IMR-90 (cell line): ENCODE measurements around the gene SLC13A5. TPM values are rescaled to one million over a fixed set of nuclear protein-coding genes. Genes with fewer than 3 reads are reported as not detected.

Experiments
- ATAC-seq: fragments of 200-7000 bp; cut with Tn5 transposase; 2 replicates; pipeline ENCODE4 v1.9.1; 2020; ENCODE audit warnings: low read depth, mild to moderate bottlenecking, moderate library complexity
- BruUV-seq: library from RNA; stranded (reverse); fragments of 400-500 nt; replicated peaks from 2 replicates; lab custom pipeline; 2021; lab: Mats Ljungman, UMichigan
- CTCF ChIA-PET: fragments of 300-600 bp; formaldehyde crosslinking; extraction: SDS; loops from one replicate; lab custom pipeline; 2021; ENCODE audit warnings: antibody characterized with exemption; lab: Yijun Ruan, JAX
- POLR2A ChIA-PET: fragments of 300-600 bp; sonication (Branson Sonifier 250); formaldehyde crosslinking; loops from one replicate; lab custom pipeline; 2022; ENCODE audit warnings: antibody characterized with exemption; ENCODE audit not compliant: unreplicated experiment; lab: Charles Lee
- DNase-seq: peaks from one replicate; pipeline ENCODE4 v3.0.0; 2013
- H2AFZ ChIP-seq: replicated peaks from 2 replicates; pipeline ENCODE3; 2013; ENCODE audit warnings: low read length, mild to moderate bottlenecking; ENCODE audit not compliant: poor library complexity
- H2AK5ac ChIP-seq: 2 replicates; pipeline ENCODE4 v1.6.1; 2013; ENCODE audit warnings: low read depth, low read length, inconsistent platforms
- H2AK9ac ChIP-seq: replicated peaks from 2 replicates; pipeline ENCODE3; 2013; ENCODE audit warnings: mild to moderate bottlenecking, low read depth, low read length, moderate library complexity; ENCODE audit not compliant: poor library complexity
- H2BK120ac ChIP-seq: 2 replicates; pipeline ENCODE4 v1.6.1; 2013; ENCODE audit warnings: low read depth, low read length, inconsistent platforms
- H2BK15ac ChIP-seq: 3 replicates; pipeline ENCODE4 v1.6.1; 2013; ENCODE audit warnings: low read depth, low read length, inconsistent platforms
- H2BK20ac ChIP-seq: 2 replicates; pipeline ENCODE4 v1.6.1; 2013; ENCODE audit warnings: low read depth, mild to moderate bottlenecking, inconsistent platforms, low read length, moderate library complexity
- H2BK5ac ChIP-seq: 2 replicates; pipeline ENCODE4 v1.6.1; 2013; ENCODE audit warnings: mild to moderate bottlenecking, low read depth, low read length, inconsistent platforms; ENCODE audit not compliant: poor library complexity, severe bottlenecking
- H3K14ac ChIP-seq: replicated peaks from 2 replicates; pipeline ENCODE4 v1.6.1; 2013; ENCODE audit warnings: low read depth, low read length, inconsistent platforms
- H3K18ac ChIP-seq: 2 replicates; pipeline ENCODE4 v1.6.1; 2013; ENCODE audit warnings: low read depth, low read length, control low read depth
- H3K23ac ChIP-seq: 2 replicates; pipeline ENCODE4 v1.6.1; 2013; ENCODE audit warnings: low read depth, low read length, inconsistent platforms
- H3K27ac ChIP-seq: 2 replicates; pipeline ENCODE4 v1.5.1; 2013; ENCODE audit warnings: mild to moderate bottlenecking, control low read depth, low read length; ENCODE audit not compliant: insufficient read depth
- H3K27me3 ChIP-seq: 2 replicates; pipeline ENCODE4 v1.6.1; 2013; ENCODE audit warnings: low read length; ENCODE audit not compliant: control insufficient read depth, insufficient read depth
- H3K36me3 ChIP-seq: 2 replicates; pipeline ENCODE4 v1.6.1; 2013; ENCODE audit warnings: low read length, mixed read lengths; ENCODE audit not compliant: control insufficient read depth, insufficient read depth
- H3K4ac ChIP-seq: 2 replicates; pipeline ENCODE4 v1.6.1; 2013; ENCODE audit warnings: low read depth, low read length, inconsistent platforms
- H3K4me1 ChIP-seq: 2 replicates; pipeline ENCODE4 v1.6.1; 2013; ENCODE audit warnings: low read length, mixed read lengths; ENCODE audit not compliant: control insufficient read depth, insufficient read depth
- H3K4me2 ChIP-seq: 2 replicates; pipeline ENCODE4 v1.6.1; 2013; ENCODE audit warnings: low read depth, mild to moderate bottlenecking, control low read depth, low read length, moderate library complexity
- H3K4me3 ChIP-seq: 2 replicates; pipeline ENCODE4 v1.5.1; 2013; ENCODE audit warnings: low read depth, mild to moderate bottlenecking, control low read depth, low read length, moderate library complexity; ENCODE audit not compliant: insufficient read depth
- H3K56ac ChIP-seq: 2 replicates; pipeline ENCODE4 v1.6.1; 2013; ENCODE audit warnings: low read length, inconsistent platforms; ENCODE audit not compliant: insufficient read depth; ENCODE audit errors: extremely low read depth
- H3K79me1 ChIP-seq, 2 experiments: 2 replicates each; pipeline ENCODE4 v1.6.1; 2013; ENCODE audit warnings: low read length in 2 of 2, inconsistent platforms in 1 of 2, low read depth in 1 of 2
- H3K9ac ChIP-seq: 2 replicates; pipeline ENCODE4 v1.6.1; 2013; ENCODE audit warnings: low read depth, low read length, control low read depth
- H3K9me1 ChIP-seq: 2 replicates; pipeline ENCODE4 v1.6.1; 2013; ENCODE audit warnings: low read length, inconsistent platforms; ENCODE audit not compliant: insufficient read depth
- H3K9me3 ChIP-seq: 2 replicates; pipeline ENCODE4 v1.6.1; 2013; ENCODE audit warnings: low read length; ENCODE audit not compliant: control insufficient read depth, insufficient read depth
- H4K20me1 ChIP-seq: 2 replicates; pipeline ENCODE4 v1.6.1; 2013; ENCODE audit warnings: low read length, inconsistent platforms; ENCODE audit not compliant: insufficient read depth
- H4K5ac ChIP-seq: 2 replicates; pipeline ENCODE4 v1.6.1; 2013; ENCODE audit warnings: mild to moderate bottlenecking, low read depth, low read length, control low read depth
- H4K8ac ChIP-seq, 2 experiments: 2 replicates each; pipeline ENCODE4 v1.6.1; 2013; ENCODE audit warnings: low read depth in 2 of 2, low read length in 2 of 2, control low read depth in 1 of 2, inconsistent platforms in 1 of 2
- H4K91ac ChIP-seq: 2 replicates; pipeline ENCODE4 v1.6.1; 2013; ENCODE audit warnings: low read depth, low read length, inconsistent platforms; ENCODE audit not compliant: insufficient read depth
- MXI1 ChIP-seq: IDR thresholded peaks from 2 replicates; pipeline ENCODE4 v1.6.1; 2012; ENCODE audit warnings: low read depth, mild to moderate bottlenecking, low read length, moderate library complexity, borderline replicate concordance
- WGBS, 2 experiments: methylation state at CpG; one replicate each; pipeline versions ENCODE4 v1.1.5 to v1.1.7; 2013; ENCODE audit warnings: missing lambda C conversion rate in 2 of 2; ENCODE audit not compliant: insufficient read length in 1 of 2; ENCODE audit errors: extremely low coverage in 2 of 2; 5-methylcytosine and 5-hydroxymethylcytosine counted together
- dilution Hi-C: fragments of 300-500 bp; cut with HindIII; formaldehyde crosslinking; loops from one replicate; pipeline ENCODE4 v1.14.3; 2018; ENCODE audit warnings: low sequenced_read_pairs; ENCODE audit not compliant: unreplicated experiment
- in situ Hi-C: fragments of 300-500 bp; cut with MboI; formaldehyde crosslinking; loops from 3 replicates; pipeline ENCODE4 v1.14.3; 2019; ENCODE audit warnings: low sequenced_read_pairs, inconsistent platforms, mixed read lengths
- intact Hi-C: fragments of 100-400 bp; cut with micrococcal nuclease; formaldehyde crosslinking; loops from 2 replicates; pipeline ENCODE4 v1.10.0; 2022
- polyA plus RNA-seq, 3 experiments: library from polyadenylated mRNA; depleted of rRNA; stranded (reverse); fragments of >200 nt; gene quantifications; 2 replicates each; pipeline ENCODE4 v1.2.3, GENCODE V29; 2012; ENCODE audit warnings: low replicate concordance in 1 of 3
- total RNA-seq: library from RNA; depleted of rRNA; stranded (reverse); fragments of >200 nt; gene quantifications from 2 replicates; pipeline ENCODE4 v1.2.3, GENCODE V29; 2012
- TF ChIP-seq, protein P1 (sequence below): conservative IDR thresholded peaks from 2 replicates; pipeline ENCODE4 v1.5.1; 2012; ENCODE audit warnings: mild to moderate bottlenecking, low read depth, low read length, improper control_type of control experiment

SLC13A5 gene
- total and polyA plus RNA-seq, 2 of the 4 experiments (the other 2 are of a cell fraction), result not detected

DNA sequence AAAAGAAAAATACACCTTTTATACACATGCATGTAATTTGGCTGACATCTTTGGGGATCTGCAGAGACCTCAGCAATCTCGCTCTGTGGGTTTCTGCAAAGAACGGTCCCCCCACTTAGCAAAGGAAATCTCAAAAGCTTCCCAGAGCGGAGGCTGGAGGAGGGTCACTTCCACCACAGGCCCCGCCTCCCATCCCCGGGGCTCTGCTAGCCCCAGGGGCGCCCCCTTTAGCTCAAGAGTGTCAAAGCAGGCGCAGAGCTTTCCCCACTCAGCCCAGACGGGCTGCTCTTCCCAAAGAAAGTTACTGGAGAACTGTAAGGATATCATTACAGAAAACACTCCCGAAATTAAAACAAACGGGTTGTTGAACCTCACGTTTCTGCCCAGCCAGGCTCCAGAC lies 11.4 kb downstream of the SLC13A5 start:
- ChIA-PET POLR2A (no interaction called here), CTCF (interaction anchor here (0.9 kb wide), 1 partner anchor 50 kb away, joined by 3 read pairs; no protein-coding TSS in a partner anchor)
- ATAC-seq (peak; percentile 75), DNase-seq (no peak)
- Histone ChIP-seq H3K27ac (no peak overlapping the region), H2AFZ (no peak overlapping the region), H2BK15ac (no peak overlapping the region), H3K9me1 (no peaks in the 10 kb centered on the region), H3K9me3 (no peaks in the 10 kb centered on the region), H4K5ac (no peak overlapping the region), H3K4me1 (no peaks in the 10 kb centered on the region), H3K4me3 (no peak overlapping the region), H3K23ac (no peak overlapping the region), H3K14ac (no peak overlapping the region), H3K36me3 (no peaks in the 10 kb centered on the region), H4K91ac (no peak overlapping the region), H3K79me1 (no peaks in the 10 kb centered on the region), H3K4ac (no peak overlapping the region), H2AK5ac (no peak overlapping the region), H3K18ac (no peak overlapping the region), H2AK9ac (no peak overlapping the region), H2BK120ac (no peak overlapping the region), H3K9ac (no peak overlapping the region), H2BK5ac (no peak overlapping the region), H3K56ac (no peak overlapping the region; the same call in 1 of the 2 replicates), H3K4me2 (no peak overlapping the region), H4K8ac (no peak overlapping the region), H4K20me1 (no peaks in the 10 kb centered on the region), H2BK20ac (no peak overlapping the region), H3K27me3 (peaks cover 13% of the 10 kb centered on the region; the same call in 1 of the 2 replicates)
- WGBS, 2 experiments, result 80% methylated on average over 1 of the region's 11 CpGs; no CpG with 5 or more reads in 1 of the 2 experiments
- TF ChIP-seq MXI1, result no peak
- TF ChIP-seq, protein P1, sequence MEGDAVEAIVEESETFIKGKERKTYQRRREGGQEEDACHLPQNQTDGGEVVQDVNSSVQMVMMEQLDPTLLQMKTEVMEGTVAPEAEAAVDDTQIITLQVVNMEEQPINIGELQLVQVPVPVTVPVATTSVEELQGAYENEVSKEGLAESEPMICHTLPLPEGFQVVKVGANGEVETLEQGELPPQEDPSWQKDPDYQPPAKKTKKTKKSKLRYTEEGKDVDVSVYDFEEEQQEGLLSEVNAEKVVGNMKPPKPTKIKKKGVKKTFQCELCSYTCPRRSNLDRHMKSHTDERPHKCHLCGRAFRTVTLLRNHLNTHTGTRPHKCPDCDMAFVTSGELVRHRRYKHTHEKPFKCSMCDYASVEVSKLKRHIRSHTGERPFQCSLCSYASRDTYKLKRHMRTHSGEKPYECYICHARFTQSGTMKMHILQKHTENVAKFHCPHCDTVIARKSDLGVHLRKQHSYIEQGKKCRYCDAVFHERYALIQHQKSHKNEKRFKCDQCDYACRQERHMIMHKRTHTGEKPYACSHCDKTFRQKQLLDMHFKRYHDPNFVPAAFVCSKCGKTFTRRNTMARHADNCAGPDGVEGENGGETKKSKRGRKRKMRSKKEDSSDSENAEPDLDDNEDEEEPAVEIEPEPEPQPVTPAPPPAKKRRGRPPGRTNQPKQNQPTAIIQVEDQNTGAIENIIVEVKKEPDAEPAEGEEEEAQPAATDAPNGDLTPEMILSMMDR, result peak; percentile 29; the same call in 1 of the 2 replicates
- in situ Hi-C loops, result no loop called here
- intact Hi-C loops, result no loop called here
- dilution Hi-C loops, result no loop called here
- no TSS peak for BruUV-seq
